Glutamatergic neuron (in vitro differentiated cells): ENCODE data around the gene DYRK1B. TPM values are rescaled to one million over a fixed set of nuclear protein-coding genes. Genes with fewer than 3 reads are reported as not detected.

Experiments
- DNase-seq: peaks from one replicate; pipeline ENCODE4 v3.0.0; 2022
- H3K27ac Mint-ChIP-seq: one replicate; pipeline ENCODE4 v1.8.0; 2020; ENCODE audit warnings: mild to moderate bottlenecking, mixed read lengths, inconsistent platforms; ENCODE audit not compliant: unreplicated experiment
- H3K27me3 Mint-ChIP-seq: one replicate; pipeline ENCODE4 v1.8.0; 2020; ENCODE audit warnings: mild to moderate bottlenecking, moderate library complexity, mixed read lengths, inconsistent platforms; ENCODE audit not compliant: unreplicated experiment
- H3K36me3 Mint-ChIP-seq: one replicate; pipeline ENCODE4 v1.8.0; 2020; ENCODE audit warnings: mild to moderate bottlenecking, mixed read lengths, inconsistent platforms; ENCODE audit not compliant: unreplicated experiment
- H3K4me1 Mint-ChIP-seq: one replicate; pipeline ENCODE4 v1.8.0; 2020; ENCODE audit warnings: mild to moderate bottlenecking, low read depth, mixed read lengths, inconsistent platforms; ENCODE audit not compliant: unreplicated experiment
- H3K4me3 Mint-ChIP-seq: one replicate; pipeline ENCODE4 v1.8.0; 2020; ENCODE audit warnings: mild to moderate bottlenecking, mixed read lengths, inconsistent platforms; ENCODE audit not compliant: unreplicated experiment
- H3K9me3 Mint-ChIP-seq: one replicate; pipeline ENCODE4 v1.8.0; 2020; ENCODE audit warnings: mild to moderate bottlenecking, moderate library complexity, mixed read lengths, inconsistent platforms; ENCODE audit not compliant: unreplicated experiment
- total RNA-seq: library from RNA; stranded (reverse); fragmentation: NEBNext Ultra II Directional; extraction: Animal tissue kit (Norgen Biotek cat#: 25700); gene quantifications from one replicate; pipeline ENCODE4 v1.2.1, GENCODE V29; 2021; ENCODE audit not compliant: unreplicated experiment
- TF ChIP-seq, protein P1 (sequence below): fragments of 200-600 bp; sonication (generic); IDR thresholded peaks from one replicate; pipeline ENCODE4 v1.5.0; 2021; ENCODE audit not compliant: partially characterized antibody, unreplicated experiment

The DYRK1B gene
- total RNA-seq, 1 donor from 2014 or later = 86.3 TPM

DNA sequence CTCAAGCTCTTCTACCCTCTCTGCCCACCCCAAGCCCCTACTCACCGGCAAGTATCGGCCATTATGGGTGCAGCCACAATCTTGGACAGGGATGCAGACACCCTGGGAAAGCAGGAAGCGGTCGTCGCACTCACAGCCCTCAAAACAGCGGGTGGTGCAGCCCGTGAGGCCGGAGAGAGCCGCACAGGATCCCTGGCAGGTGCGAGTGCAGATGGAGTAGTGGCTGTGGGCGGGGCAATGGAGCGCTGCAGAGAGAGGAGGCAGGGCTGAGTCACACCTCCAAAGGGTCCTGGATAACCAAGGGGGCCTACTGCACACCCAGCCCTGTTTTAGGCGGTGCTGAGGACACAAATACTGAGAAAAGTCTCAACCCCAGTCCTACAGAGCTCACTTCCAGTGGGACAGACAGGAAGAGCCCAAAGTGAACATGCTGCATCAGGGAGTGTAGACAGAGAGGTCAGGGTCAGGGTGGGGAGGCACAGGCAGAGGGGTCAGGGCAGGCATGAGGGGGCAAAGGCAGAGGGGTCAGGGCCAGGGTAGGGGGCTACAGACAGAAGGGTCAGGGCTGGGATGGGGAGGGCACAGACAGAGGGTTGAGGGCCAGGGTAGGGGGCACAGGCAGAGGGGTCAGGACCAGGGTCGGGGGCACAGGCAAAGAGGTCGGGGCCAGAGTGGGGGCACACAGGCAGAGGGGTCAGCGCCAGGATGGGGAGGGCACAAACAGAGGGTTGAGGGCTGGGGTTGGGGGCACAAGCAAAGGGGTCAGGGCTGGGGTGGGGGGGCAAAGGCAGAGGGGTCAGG is 36.4 kb upstream of the DYRK1B start:
- Mint-ChIP-seq H3K4me1 (no peaks in the 10 kb centered on the region), H3K4me3 (no peak overlapping the region), H3K36me3 (no peaks in the 10 kb centered on the region), H3K27me3 (no peaks in the 10 kb centered on the region), H3K27ac (no peak overlapping the region), H3K9me3 (peaks cover 1% of the 10 kb centered on the region)
- peak; percentile 67 for DNase-seq
- TF ChIP-seq, protein P1, sequence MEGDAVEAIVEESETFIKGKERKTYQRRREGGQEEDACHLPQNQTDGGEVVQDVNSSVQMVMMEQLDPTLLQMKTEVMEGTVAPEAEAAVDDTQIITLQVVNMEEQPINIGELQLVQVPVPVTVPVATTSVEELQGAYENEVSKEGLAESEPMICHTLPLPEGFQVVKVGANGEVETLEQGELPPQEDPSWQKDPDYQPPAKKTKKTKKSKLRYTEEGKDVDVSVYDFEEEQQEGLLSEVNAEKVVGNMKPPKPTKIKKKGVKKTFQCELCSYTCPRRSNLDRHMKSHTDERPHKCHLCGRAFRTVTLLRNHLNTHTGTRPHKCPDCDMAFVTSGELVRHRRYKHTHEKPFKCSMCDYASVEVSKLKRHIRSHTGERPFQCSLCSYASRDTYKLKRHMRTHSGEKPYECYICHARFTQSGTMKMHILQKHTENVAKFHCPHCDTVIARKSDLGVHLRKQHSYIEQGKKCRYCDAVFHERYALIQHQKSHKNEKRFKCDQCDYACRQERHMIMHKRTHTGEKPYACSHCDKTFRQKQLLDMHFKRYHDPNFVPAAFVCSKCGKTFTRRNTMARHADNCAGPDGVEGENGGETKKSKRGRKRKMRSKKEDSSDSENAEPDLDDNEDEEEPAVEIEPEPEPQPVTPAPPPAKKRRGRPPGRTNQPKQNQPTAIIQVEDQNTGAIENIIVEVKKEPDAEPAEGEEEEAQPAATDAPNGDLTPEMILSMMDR = no peak

DNA sequence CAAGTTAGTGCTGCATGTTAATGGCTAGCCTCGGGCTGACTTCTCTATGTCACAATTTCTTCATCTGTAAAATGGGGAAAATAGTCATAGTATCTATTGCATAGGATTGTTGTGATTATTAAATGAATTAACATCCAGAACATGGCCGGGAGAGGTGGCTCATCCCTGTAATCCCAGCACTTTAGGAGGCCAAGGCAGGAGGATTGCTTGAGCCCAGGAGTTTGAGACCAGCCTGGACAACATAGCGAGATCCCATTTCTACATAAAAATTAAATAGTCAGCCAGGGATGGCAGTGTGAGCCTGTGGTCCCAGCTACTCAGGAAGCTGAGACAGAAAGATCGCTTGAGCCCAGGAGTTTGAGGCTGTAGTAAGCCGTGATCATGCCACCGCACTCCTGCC is 34.0 kb upstream of the DYRK1B start:
- Mint-ChIP-seq H3K9me3 (peaks cover 1% of the 10 kb centered on the region), H3K4me1 (no peaks in the 10 kb centered on the region), H3K27me3 (peaks cover 1% of the 10 kb centered on the region), H3K36me3 (no peaks in the 10 kb centered on the region), H3K4me3 (no peak overlapping the region), H3K27ac (no peak overlapping the region)
- TF ChIP-seq, protein P1 = no peak
- no peak for DNase-seq

DNA sequence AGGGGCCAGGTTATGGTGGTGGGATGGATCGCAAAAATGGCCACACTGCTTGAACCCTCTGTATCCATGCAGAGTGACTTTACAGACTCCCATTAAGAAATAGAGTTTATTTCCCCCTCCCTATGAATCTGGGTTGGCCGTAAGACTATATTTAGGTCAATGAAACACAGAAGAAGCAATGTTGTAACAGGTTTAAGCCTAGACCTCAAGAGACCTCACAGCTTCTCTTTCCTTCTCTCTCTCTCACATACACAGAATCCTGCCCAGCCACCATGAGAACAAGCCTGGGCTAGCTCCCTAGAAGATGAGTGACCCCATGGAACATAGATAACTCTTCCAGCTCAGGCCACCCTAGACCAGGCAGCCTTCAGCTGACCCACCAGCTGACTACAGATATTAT is 33.2 kb upstream of the DYRK1B start:
- no peak for DNase-seq
- no peak overlapping the region for H3K4me3 Mint-ChIP-seq
- H3K36me3 Mint-ChIP-seq = no peaks in the 10 kb centered on the region
- H3K4me1 Mint-ChIP-seq = no peaks in the 10 kb centered on the region
- peaks cover 2% of the 10 kb centered on the region for H3K27me3 Mint-ChIP-seq
- H3K9me3 Mint-ChIP-seq = peaks cover 1% of the 10 kb centered on the region
- TF ChIP-seq, protein P1 = no peak
- H3K27ac Mint-ChIP-seq = no peak overlapping the region

- Mint-ChIP-seq H3K9me3 (peaks cover 1% of the 10 kb centered on the region), H3K4me1 (no peaks in the 10 kb centered on the region), H3K36me3 (no peaks in the 10 kb centered on the region), H3K4me3 (no peak overlapping the region), H3K27me3 (peaks cover 2% of the 10 kb centered on the region), H3K27ac (no peak overlapping the region)
- no peak for DNase-seq
- TF ChIP-seq, protein P1 = no peak
Measured at GRCh38 chr19:39865953-39866352, 32.0 kb upstream of the DYRK1B start.

- Mint-ChIP-seq H3K27me3 (peaks cover 2% of the 10 kb centered on the region), H3K27ac (no peak overlapping the region), H3K36me3 (no peaks in the 10 kb centered on the region), H3K9me3 (peaks cover 1% of the 10 kb centered on the region), H3K4me1 (no peaks in the 10 kb centered on the region), H3K4me3 (no peak overlapping the region)
- no peak for DNase-seq
- TF ChIP-seq, protein P1 = no peak
Measured at GRCh38 chr19:39865186-39865585, 31.2 kb upstream of the DYRK1B start.
